ENCODE data around the gene SORCS1.

GRCh38 chr10:106708506-106708905, 456.0 kb downstream of the SORCS1 start:
- TF ChIP-seq TAF1 (IDR thresholded peaks at IDR 0.05; ENCODE audit: low read depth): no peak
- TF ChIP-seq NFIC (IDR thresholded peaks at IDR 0.05): no peak
- no peak for TF ChIP-seq RAD21 (IDR thresholded peaks at IDR 0.05; ENCODE audit: low read depth)
- TF ChIP-seq CEBPB (IDR thresholded peaks at IDR 0.05): no peak
- TF ChIP-seq EP300 (IDR thresholded peaks at IDR 0.05; ENCODE audit: borderline replicate concordance): no peak
- no peak for TF ChIP-seq TCF12 (IDR thresholded peaks at IDR 0.05; ENCODE audit: low read depth)
- no peak for TF ChIP-seq MAX (IDR thresholded peaks at IDR 0.05)
- no peak for TF ChIP-seq CREB1 (IDR thresholded peaks at IDR 0.05; ENCODE audit: low read depth)
- TF ChIP-seq FOXM1 (IDR thresholded peaks at IDR 0.05; ENCODE audit: borderline replicate concordance, low read depth): no peak
- no peak for TF ChIP-seq ZBTB7A (IDR thresholded peaks at IDR 0.05; ENCODE audit: low read depth)
- TF ChIP-seq, protein P1, sequence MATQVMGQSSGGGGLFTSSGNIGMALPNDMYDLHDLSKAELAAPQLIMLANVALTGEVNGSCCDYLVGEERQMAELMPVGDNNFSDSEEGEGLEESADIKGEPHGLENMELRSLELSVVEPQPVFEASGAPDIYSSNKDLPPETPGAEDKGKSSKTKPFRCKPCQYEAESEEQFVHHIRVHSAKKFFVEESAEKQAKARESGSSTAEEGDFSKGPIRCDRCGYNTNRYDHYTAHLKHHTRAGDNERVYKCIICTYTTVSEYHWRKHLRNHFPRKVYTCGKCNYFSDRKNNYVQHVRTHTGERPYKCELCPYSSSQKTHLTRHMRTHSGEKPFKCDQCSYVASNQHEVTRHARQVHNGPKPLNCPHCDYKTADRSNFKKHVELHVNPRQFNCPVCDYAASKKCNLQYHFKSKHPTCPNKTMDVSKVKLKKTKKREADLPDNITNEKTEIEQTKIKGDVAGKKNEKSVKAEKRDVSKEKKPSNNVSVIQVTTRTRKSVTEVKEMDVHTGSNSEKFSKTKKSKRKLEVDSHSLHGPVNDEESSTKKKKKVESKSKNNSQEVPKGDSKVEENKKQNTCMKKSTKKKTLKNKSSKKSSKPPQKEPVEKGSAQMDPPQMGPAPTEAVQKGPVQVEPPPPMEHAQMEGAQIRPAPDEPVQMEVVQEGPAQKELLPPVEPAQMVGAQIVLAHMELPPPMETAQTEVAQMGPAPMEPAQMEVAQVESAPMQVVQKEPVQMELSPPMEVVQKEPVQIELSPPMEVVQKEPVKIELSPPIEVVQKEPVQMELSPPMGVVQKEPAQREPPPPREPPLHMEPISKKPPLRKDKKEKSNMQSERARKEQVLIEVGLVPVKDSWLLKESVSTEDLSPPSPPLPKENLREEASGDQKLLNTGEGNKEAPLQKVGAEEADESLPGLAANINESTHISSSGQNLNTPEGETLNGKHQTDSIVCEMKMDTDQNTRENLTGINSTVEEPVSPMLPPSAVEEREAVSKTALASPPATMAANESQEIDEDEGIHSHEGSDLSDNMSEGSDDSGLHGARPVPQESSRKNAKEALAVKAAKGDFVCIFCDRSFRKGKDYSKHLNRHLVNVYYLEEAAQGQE (IDR thresholded peaks at IDR 0.05; ENCODE audit: low read depth): no peak
- no peak for TF ChIP-seq EGR1 (IDR thresholded peaks at IDR 0.05)
- TF ChIP-seq TEAD4 (IDR thresholded peaks at IDR 0.05): no peak
- no peak for TF ChIP-seq YY1 (IDR thresholded peaks at IDR 0.05; ENCODE audit: low read depth)

Data from Ishikawa (cell line).